CD4-positive, alpha-beta memory T cell (primary cell): ENCODE data around the gene TOB1. TPM values are rescaled to one million over a fixed set of nuclear protein-coding genes. Genes with fewer than 3 reads are reported as not detected.

Experiments used
- CTCF ChIA-PET: fragments of 350-600 bp; sonication (Branson Sonifier 250); formaldehyde crosslinking; loops from one replicate; lab custom pipeline; 2021; ENCODE audit warnings: inconsistent platforms; ENCODE audit not compliant: partially characterized antibody; lab: Charles Lee
- POLR2A ChIA-PET: fragments of 350-600 bp; sonication (Branson Sonifier 250); formaldehyde crosslinking; loops from one replicate; lab custom pipeline; 2021; ENCODE audit not compliant: partially characterized antibody; lab: Charles Lee
- DNase-seq, 5 donors: peaks; one replicate each; pipeline versions ENCODE4 v3.0.0 to v3.0.0-alpha.2; 2020 to 2022; ENCODE audit warnings: mixed read lengths in 1 of 5
- H3K27ac ChIP-seq: one replicate; pipeline ENCODE4 v1.7.0; 2013; ENCODE audit warnings: low read depth, low read length
- H3K27me3 ChIP-seq: 2 replicates; pipeline ENCODE4 v1.7.0; 2013; ENCODE audit warnings: mild to moderate bottlenecking, low read length, moderate library complexity; ENCODE audit not compliant: insufficient read depth
- H3K36me3 ChIP-seq: 2 replicates; pipeline ENCODE4 v1.7.0; 2013; ENCODE audit warnings: mild to moderate bottlenecking, low read length, moderate library complexity; ENCODE audit not compliant: insufficient read depth
- H3K4me1 ChIP-seq: 2 replicates; pipeline ENCODE4 v1.7.0; 2013; ENCODE audit warnings: mild to moderate bottlenecking, low read length, moderate library complexity; ENCODE audit not compliant: insufficient read depth
- H3K4me3 ChIP-seq, 2 donors: one replicate each; pipeline ENCODE4 v1.7.0; 2013; ENCODE audit warnings: low read length in 2 of 2, mild to moderate bottlenecking in 1 of 2
- H3K9me3 ChIP-seq, 2 donors: one replicate each; pipeline ENCODE4 v1.7.0; 2013; ENCODE audit warnings: low read length in 2 of 2, control low read depth in 1 of 2; ENCODE audit not compliant: control insufficient read depth in 1 of 2
- H3K27ac Mint-ChIP-seq, 7 donors: one replicate each; pipeline ENCODE4 v1.8.0; 2020 to 2021; ENCODE audit warnings: mixed read lengths in 7 of 7, mild to moderate bottlenecking in 6 of 7, inconsistent platforms in 3 of 7, moderate library complexity in 3 of 7
- H3K27me3 Mint-ChIP-seq, 2 donors: one replicate each; pipeline ENCODE4 v1.8.0; 2020 to 2021; ENCODE audit warnings: mixed read lengths in 2 of 2
- H3K36me3 Mint-ChIP-seq, 2 donors: one replicate each; pipeline ENCODE4 v1.8.0; 2020 to 2021; ENCODE audit warnings: mixed read lengths in 2 of 2, inconsistent platforms in 1 of 2, mild to moderate bottlenecking in 1 of 2
- H3K4me1 Mint-ChIP-seq, 4 donors: one replicate each; pipeline ENCODE4 v1.8.0; 2020 to 2021; ENCODE audit warnings: mixed read lengths in 4 of 4, mild to moderate bottlenecking in 1 of 4
- H3K4me3 Mint-ChIP-seq, 8 donors: one replicate each; pipeline ENCODE4 v1.8.0; 2020 to 2021; ENCODE audit warnings: mixed read lengths in 8 of 8, mild to moderate bottlenecking in 7 of 8, moderate library complexity in 6 of 8, inconsistent platforms in 3 of 8
- H3K9me3 Mint-ChIP-seq, 8 donors: one replicate each; pipeline ENCODE4 v1.8.0; 2020 to 2021; ENCODE audit warnings: mixed read lengths in 8 of 8, mild to moderate bottlenecking in 5 of 8, inconsistent platforms in 3 of 8, moderate library complexity in 1 of 8
- intact Hi-C: fragments of 100-400 bp; cut with micrococcal nuclease; formaldehyde crosslinking; loops from one replicate; pipeline ENCODE4 v1.15.1; 2023
- polyA plus RNA-seq, 2 donors: library from polyadenylated mRNA; unstranded; fragments of 300-500 nt; fragmentation: Illumina TruSeq; gene quantifications; one replicate each; pipeline ENCODE4 v1.2.3, GENCODE V29; 2021
- total RNA-seq, 2 experiments: library from RNA; stranded (reverse); gene quantifications; one replicate each; pipeline ENCODE4 v1.2.3, GENCODE V29; 2021

Gene TOB1
- total and polyA plus RNA-seq, 4 experiments from 2014 or later = 74.3 to 104 (median 98.0) TPM

DNA sequence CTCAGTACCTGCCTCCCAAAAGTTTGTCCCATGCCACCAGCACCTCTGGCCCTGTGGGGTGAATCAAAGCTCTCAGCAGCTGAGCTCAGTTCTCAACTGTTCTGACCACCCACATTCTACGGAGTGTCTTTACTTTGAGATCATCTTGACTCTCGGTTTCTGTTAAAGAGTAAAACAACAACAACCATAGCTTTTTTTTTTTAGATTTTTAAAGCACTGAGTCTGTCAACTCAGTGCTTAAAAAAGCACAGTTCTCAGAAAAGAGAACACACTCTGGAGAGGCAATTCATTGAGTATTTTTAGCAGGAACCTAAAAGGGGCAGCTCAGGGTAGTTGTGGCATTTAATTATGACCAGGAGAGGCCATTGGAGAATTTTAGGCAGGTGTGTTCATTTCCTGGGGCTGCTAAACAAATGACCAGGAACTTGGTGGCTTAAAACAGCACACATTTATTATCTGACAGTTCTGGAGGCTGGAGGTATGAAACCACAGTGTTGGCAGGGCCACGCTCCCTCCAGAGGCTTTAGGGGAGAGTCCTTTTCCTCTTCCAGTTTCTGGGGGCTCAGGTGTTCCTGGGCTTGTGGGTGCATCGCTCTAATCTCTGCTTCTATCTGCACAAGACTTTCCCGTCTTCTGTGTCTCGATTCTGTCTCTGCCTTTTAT, 37.5 kb downstream of the TOB1 start:
- H3K4me3 ChIP-seq = no peak overlapping the region
- no peaks in the 10 kb centered on the region for H3K4me1 Mint-ChIP-seq
- H3K4me3 Mint-ChIP-seq = no peak overlapping the region
- H3K27ac ChIP-seq = no peak overlapping the region
- no peak for DNase-seq
- peaks cover 6% of the 10 kb centered on the region in 2 donors for H3K27me3 Mint-ChIP-seq
- H3K4me1 ChIP-seq = no peaks in the 10 kb centered on the region
- H3K27me3 ChIP-seq = no peaks in the 10 kb centered on the region
- intact Hi-C loops = no loop called here
- no peaks in the 10 kb centered on the region for H3K36me3 Mint-ChIP-seq
- ChIA-PET POLR2A (no interaction called here), CTCF (interaction anchor here (0.7 to 1.5 kb wide), 4 partner anchors 11 to 228 kb away, joined by 3 to 8 read pairs (median 4); no protein-coding TSS in a partner anchor)
- no peaks in the 10 kb centered on the region for H3K9me3 ChIP-seq
- H3K36me3 ChIP-seq = no peaks in the 10 kb centered on the region
- peaks cover 0 to 2% (median 0%) of the 10 kb centered on the region in 8 donors for H3K9me3 Mint-ChIP-seq
- H3K27ac Mint-ChIP-seq = peak overlapping the region in 1 of 7 donors; percentile 51

DNA sequence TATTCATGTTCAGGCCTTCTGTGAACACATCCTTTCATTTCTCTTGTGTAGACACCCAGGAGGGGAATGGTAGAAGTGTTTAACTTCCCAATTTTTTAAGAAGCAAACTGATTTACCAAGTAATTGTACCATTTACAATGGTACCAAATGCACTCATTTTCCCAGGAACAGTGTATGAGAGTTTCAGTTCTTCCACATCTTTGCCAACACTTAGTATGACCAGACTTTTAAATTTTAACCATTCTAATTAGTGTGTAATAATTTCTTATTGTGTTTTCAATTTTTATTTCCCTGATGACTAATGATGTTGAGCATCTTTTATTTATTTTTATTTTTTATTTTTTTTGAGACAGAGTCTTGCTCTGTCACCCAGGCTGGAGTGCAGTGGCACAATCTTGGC, 41.0 kb downstream of the TOB1 start:
- CTCF ChIA-PET = interaction anchor here (0.9 to 1.5 kb wide), 2 partner anchors 9 to 17 kb away, joined by 3 read pairs; no protein-coding TSS in a partner anchor
- H3K9me3 ChIP-seq = no peaks in the 10 kb centered on the region
- no peaks in the 10 kb centered on the region for H3K4me1 ChIP-seq
- DNase-seq = no peak
- no peak overlapping the region for H3K27ac Mint-ChIP-seq
- H3K4me3 Mint-ChIP-seq = no peak overlapping the region
- no peaks in the 10 kb centered on the region for H3K36me3 ChIP-seq
- H3K36me3 Mint-ChIP-seq = no peaks in the 10 kb centered on the region
- no peaks in the 10 kb centered on the region for H3K9me3 Mint-ChIP-seq
- POLR2A ChIA-PET = no interaction called here
- no peaks in the 10 kb centered on the region for H3K27me3 ChIP-seq
- no peak overlapping the region for H3K27ac ChIP-seq
- peaks cover 6% of the 10 kb centered on the region in 2 donors for H3K27me3 Mint-ChIP-seq
- intact Hi-C loops = no loop called here
- H3K4me3 ChIP-seq = no peak overlapping the region
- H3K4me1 Mint-ChIP-seq = peaks cover 0 to 5% (median 0%) of the 10 kb centered on the region in 4 donors

DNA sequence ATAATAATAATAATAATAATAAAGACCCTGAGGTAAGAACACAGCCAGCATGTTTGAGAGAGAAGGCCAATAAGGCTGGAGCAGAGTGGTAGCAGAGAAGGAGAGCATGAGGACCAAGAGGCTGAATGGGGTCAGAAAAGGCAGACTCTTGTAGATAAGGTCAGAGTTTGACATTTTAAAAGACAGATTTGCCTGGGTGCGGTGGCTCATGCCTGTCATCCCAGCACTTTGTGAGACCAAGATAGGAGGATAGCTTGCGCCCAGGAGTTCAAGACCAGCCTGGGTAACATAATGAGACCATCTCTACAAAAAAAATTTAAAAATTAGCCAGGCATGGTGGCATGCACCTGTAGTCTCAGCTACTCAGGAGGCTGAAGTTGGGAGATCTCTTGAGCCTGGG, 41.7 kb downstream of the TOB1 start:
- CTCF ChIA-PET = interaction anchor here (0.9 to 1.5 kb wide), 2 partner anchors 8 to 18 kb away, joined by 3 read pairs; no protein-coding TSS in a partner anchor
- H3K9me3 Mint-ChIP-seq = no peaks in the 10 kb centered on the region
- H3K4me3 Mint-ChIP-seq = no peak overlapping the region

DNA sequence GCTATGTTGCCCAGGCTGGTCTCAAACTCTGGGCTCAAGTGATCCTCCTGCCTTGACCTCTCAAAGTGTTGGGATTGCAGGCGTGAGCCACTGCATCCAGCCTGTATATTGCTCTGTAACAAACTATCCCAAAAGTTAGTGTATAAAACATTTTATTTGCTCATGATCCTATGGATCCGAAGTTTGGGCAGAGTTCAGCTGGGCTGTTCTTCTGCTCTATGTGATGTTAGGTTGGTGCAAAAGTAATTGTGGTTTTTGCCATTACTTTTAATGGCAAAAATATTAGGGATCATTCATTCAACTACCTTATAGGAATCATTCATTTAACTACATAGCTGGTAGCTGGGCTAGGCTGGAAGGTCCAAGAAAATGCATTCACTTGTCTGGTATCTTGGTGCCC, 43.6 kb downstream of the TOB1 start:
- CTCF ChIA-PET = interaction anchor here (1.1 kb wide), 1 partner anchor 30 kb away, joined by 3 read pairs; no protein-coding TSS in a partner anchor
- H3K36me3 ChIP-seq = no peaks in the 10 kb centered on the region
- H3K36me3 Mint-ChIP-seq = no peaks in the 10 kb centered on the region
- no peak overlapping the region for H3K27ac ChIP-seq
- intact Hi-C loops = no loop called here
- POLR2A ChIA-PET = no interaction called here
- H3K4me1 ChIP-seq = no peaks in the 10 kb centered on the region
- no peak overlapping the region for H3K27ac Mint-ChIP-seq
- H3K27me3 Mint-ChIP-seq = peaks cover 0 to 9% of the 10 kb centered on the region in 2 donors
- H3K9me3 Mint-ChIP-seq = no peaks in the 10 kb centered on the region
- H3K4me3 ChIP-seq = no peak overlapping the region
- no peak overlapping the region for H3K4me3 Mint-ChIP-seq
- peaks cover 3 to 5% (median 4%) of the 10 kb centered on the region in 4 donors for H3K4me1 Mint-ChIP-seq
- H3K9me3 ChIP-seq = no peaks in the 10 kb centered on the region
- no peaks in the 10 kb centered on the region for H3K27me3 ChIP-seq
- no peak for DNase-seq

More for the DNA sequence above, 41.7 kb downstream of the TOB1 start:
- no peaks in the 10 kb centered on the region for H3K27me3 ChIP-seq
- no peak for DNase-seq
- Mint-ChIP-seq H3K36me3 (no peaks in the 10 kb centered on the region), H3K27ac (no peak overlapping the region), H3K4me1 (peaks cover 0 to 5% (median 0%) of the 10 kb centered on the region in 4 donors), H3K27me3 (peaks cover 6% of the 10 kb centered on the region in 2 donors)
- H3K27ac ChIP-seq = no peak overlapping the region
- no peak overlapping the region for H3K4me3 ChIP-seq
- POLR2A ChIA-PET = no interaction called here
- H3K36me3 ChIP-seq = no peaks in the 10 kb centered on the region
- intact Hi-C loops = no loop called here
- H3K9me3 ChIP-seq = no peaks in the 10 kb centered on the region
- no peaks in the 10 kb centered on the region for H3K4me1 ChIP-seq

DNA sequence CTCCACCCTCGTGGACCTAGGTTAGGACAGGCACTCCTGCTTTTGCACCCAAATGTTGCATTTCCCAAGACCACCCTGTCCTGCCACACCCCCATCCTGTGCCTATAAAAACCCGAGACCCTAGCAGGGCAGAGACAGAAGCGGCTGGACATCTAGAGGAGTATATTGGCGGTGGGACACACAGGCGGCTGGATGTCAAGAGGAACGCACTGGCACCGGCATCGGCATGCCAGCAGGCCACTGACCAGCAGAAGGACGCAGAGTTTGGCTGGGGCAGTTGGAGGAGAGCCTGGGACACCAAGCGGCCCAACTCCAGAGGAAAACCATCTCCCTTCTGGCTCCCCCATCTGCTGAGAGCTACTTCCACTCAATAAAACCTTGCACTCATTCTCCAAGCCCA, 45.5 kb downstream of the TOB1 start:
- peaks cover 6% of the 10 kb centered on the region for H3K4me1 ChIP-seq
- DNase-seq = no peak
- Mint-ChIP-seq H3K27me3 (peaks cover 0 to 16% of the 10 kb centered on the region in 2 donors), H3K4me3 (no peak overlapping the region), H3K27ac (no peak overlapping the region), H3K36me3 (no peaks in the 10 kb centered on the region), H3K4me1 (peaks cover 3 to 10% (median 5%) of the 10 kb centered on the region in 4 donors), H3K9me3 (no peaks in the 10 kb centered on the region)
- no peaks in the 10 kb centered on the region for H3K36me3 ChIP-seq
- no peak overlapping the region for H3K27ac ChIP-seq
- H3K4me3 ChIP-seq = no peak overlapping the region
- POLR2A ChIA-PET = no interaction called here
- CTCF ChIA-PET = no interaction called here
- no peaks in the 10 kb centered on the region for H3K27me3 ChIP-seq
- H3K9me3 ChIP-seq = no peaks in the 10 kb centered on the region
- intact Hi-C loops = no loop called here

DNA sequence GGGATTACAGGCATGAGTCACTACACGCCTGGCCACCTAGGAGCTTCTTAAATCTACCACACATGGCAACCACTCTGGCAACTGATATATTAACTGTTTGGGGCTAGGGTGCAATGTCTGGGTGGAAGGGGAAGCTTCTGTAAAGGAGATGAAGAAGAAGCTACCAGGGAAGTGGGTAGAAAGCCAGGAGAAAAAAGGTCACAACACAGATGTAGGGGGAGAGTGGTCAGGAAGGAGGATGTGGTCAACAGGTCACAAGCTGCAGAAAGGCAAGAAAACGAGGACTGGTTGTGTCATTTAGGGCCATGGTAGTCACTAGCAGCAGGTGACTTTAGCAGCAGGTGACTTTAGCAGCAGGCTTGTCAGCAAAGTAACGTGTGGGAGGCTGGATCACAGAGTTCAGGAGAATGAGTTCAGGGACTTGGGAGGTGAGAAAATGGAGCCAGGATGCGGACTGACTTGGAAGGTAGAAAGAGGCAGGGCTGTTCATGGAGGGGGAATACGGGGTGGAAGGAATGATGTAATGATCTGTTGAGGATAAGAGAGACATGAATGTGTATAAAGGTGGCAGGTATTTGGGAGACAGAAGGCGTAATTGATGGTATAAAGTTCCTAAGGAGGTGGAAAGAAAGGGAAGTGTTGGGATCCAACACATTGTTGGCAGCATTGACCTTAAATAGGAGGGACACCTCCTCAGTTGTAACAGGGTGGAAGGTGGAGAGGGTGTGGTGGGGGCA, 47.1 kb downstream of the TOB1 start:
- Histone ChIP-seq H3K4me1 (peaks cover 6% of the 10 kb centered on the region), H3K36me3 (no peaks in the 10 kb centered on the region), H3K27ac (no peak overlapping the region), H3K27me3 (no peaks in the 10 kb centered on the region), H3K9me3 (no peaks in the 10 kb centered on the region), H3K4me3 (no peak overlapping the region)
- Mint-ChIP-seq H3K9me3 (no peaks in the 10 kb centered on the region), H3K27ac (no peak overlapping the region), H3K27me3 (peaks cover 0 to 16% of the 10 kb centered on the region in 2 donors), H3K36me3 (no peaks in the 10 kb centered on the region), H3K4me3 (no peak overlapping the region), H3K4me1 (peaks cover 3 to 10% (median 5%) of the 10 kb centered on the region in 4 donors)
- CTCF ChIA-PET = interaction anchor here (0.9 to 1.5 kb wide), 2 partner anchors 16 to 146 kb away, joined by 3 to 4 read pairs; no protein-coding TSS in a partner anchor
- intact Hi-C loops = no loop called here
- no peak for DNase-seq
- POLR2A ChIA-PET = no interaction called here

DNA sequence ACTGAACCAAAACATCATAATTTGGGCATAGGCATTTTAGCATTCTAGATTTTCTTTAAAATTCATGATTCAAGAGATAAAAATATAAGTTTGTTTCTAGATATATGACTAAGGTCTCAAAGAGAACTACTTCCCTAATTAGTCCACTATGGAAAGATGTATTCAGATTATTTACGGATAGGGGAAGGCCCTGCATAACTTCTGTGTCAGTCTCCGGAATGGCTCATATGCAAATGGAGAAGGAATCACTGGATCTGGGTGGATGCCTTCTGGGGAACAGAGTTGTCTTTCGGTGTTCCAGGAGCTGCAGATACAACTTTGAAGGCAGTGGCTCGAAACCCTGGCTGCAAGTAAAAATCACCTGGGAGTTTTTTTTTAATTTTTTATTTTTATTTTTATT, 47.9 kb downstream of the TOB1 start:
- no peak overlapping the region for H3K27ac ChIP-seq
- H3K9me3 Mint-ChIP-seq = no peaks in the 10 kb centered on the region
- intact Hi-C loops = no loop called here
- ChIA-PET POLR2A (no interaction called here), CTCF (interaction anchor here (0.6 to 2.2 kb wide), 5 partner anchors 10 to 159 kb away, joined by 3 to 7 read pairs (median 4); no protein-coding TSS in a partner anchor)
- no peak overlapping the region for H3K27ac Mint-ChIP-seq
- H3K4me1 ChIP-seq = peaks cover 6% of the 10 kb centered on the region
- H3K36me3 ChIP-seq = no peaks in the 10 kb centered on the region
- H3K4me3 Mint-ChIP-seq = no peak overlapping the region
- H3K4me1 Mint-ChIP-seq = peaks cover 3 to 10% (median 5%) of the 10 kb centered on the region in 4 donors
- no peak for DNase-seq
- peaks cover 0 to 12% of the 10 kb centered on the region in 2 donors for H3K27me3 Mint-ChIP-seq
- H3K36me3 Mint-ChIP-seq = no peaks in the 10 kb centered on the region
- H3K4me3 ChIP-seq = no peak overlapping the region
- H3K27me3 ChIP-seq = no peaks in the 10 kb centered on the region
- no peaks in the 10 kb centered on the region for H3K9me3 ChIP-seq
